HepG2 (cell line): ENCODE results near the gene SLC9A8. TPM values are rescaled to one million over a fixed set of nuclear protein-coding genes. Genes with fewer than 3 reads are reported as not detected.

Experiments used
- HOXA9 ChIP-seq: sonication (generic); formaldehyde crosslinking; IDR thresholded peaks from 2 replicates; pipeline ENCODE4 v1.8.1; 2022; ENCODE audit warnings: missing genetic modification reagents, mild to moderate bottlenecking, moderate library complexity, borderline replicate concordance
- MEF2D ChIP-seq: sonication (generic); formaldehyde crosslinking; IDR thresholded peaks from 2 replicates; pipeline ENCODE4 v1.5.1; 2020; ENCODE audit warnings: mild to moderate bottlenecking, missing genetic modification reagents
- POLR2AphosphoS2 ChIP-seq: IDR thresholded peaks from 2 replicates; pipeline ENCODE4 v1.6.1; 2011; ENCODE audit warnings: low read depth, low read length, improper control_type of control experiment
- ZBTB3 ChIP-seq: sonication (generic); formaldehyde crosslinking; IDR thresholded peaks from 2 replicates; pipeline ENCODE4 v1.4.0; 2020; ENCODE audit warnings: low read depth, mild to moderate bottlenecking, moderate library complexity, missing genetic modification reagents, borderline replicate concordance
- ZNF180 ChIP-seq: sonication (generic); formaldehyde crosslinking; IDR thresholded peaks from 2 replicates; pipeline ENCODE4 v1.4.0; 2020; ENCODE audit warnings: low read depth, missing genetic modification reagents, borderline replicate concordance
- ZNF207 ChIP-seq: fragments of 450-650 bp; IDR thresholded peaks from 2 replicates; pipeline ENCODE4 v1.6.1; 2016; ENCODE audit warnings: antibody characterized with exemption, borderline replicate concordance
- ZNF572 ChIP-seq: sonication (generic); formaldehyde crosslinking; IDR thresholded peaks from 2 replicates; pipeline ENCODE4 v1.5.1; 2020; ENCODE audit warnings: mild to moderate bottlenecking, missing genetic modification reagents
- ZNF607 ChIP-seq: sonication (generic); formaldehyde crosslinking; IDR thresholded peaks from 2 replicates; pipeline ENCODE4 v1.5.1; 2020; ENCODE audit warnings: missing genetic modification reagents, mild to moderate bottlenecking, borderline replicate concordance
- polyA plus RNA-seq, 8 experiments: library from polyadenylated mRNA; depleted of rRNA in 3 of 8; stranded (reverse) in 7 of 8; unstranded in 1 of 8; fragments of >200 nt; fragmentation: Illumina TruSeq in 4 of 8; extraction: Trizol in 4 of 8; gene quantifications; 2 replicates each; pipeline versions ENCODE4 v1.2.1 to v1.2.3, GENCODE V29; 2011 to 2016; ENCODE audit warnings: low read depth in 4 of 8, missing spikeins in 1 of 8, mixed read lengths in 1 of 8; ENCODE audit not compliant: insufficient read depth in 1 of 8
- total RNA-seq, 5 experiments: library from RNA; depleted of rRNA; stranded (reverse); fragments of >200 nt; fragmentation: Illumina TruSeq; extraction: Trizol; gene quantifications; 2 replicates each; pipeline ENCODE4 v1.2.3, GENCODE V29; 2016; ENCODE audit warnings: low read depth in 1 of 5
- TF ChIP-seq, protein P1 (sequence below): sonication (generic); formaldehyde crosslinking; IDR thresholded peaks from 2 replicates; pipeline ENCODE4 v1.9.0; 2021; ENCODE audit warnings: missing genetic modification reagents, borderline replicate concordance
- TF ChIP-seq, protein P2 (sequence below): sonication (generic); formaldehyde crosslinking; IDR thresholded peaks from 2 replicates; pipeline ENCODE4 v1.5.1; 2020; ENCODE audit warnings: missing genetic modification reagents, mild to moderate bottlenecking, borderline replicate concordance
- TF ChIP-seq, protein P3 (sequence below): sonication (generic); formaldehyde crosslinking; IDR thresholded peaks from 2 replicates; pipeline ENCODE4 v1.8.1; 2023; ENCODE audit warnings: mild to moderate bottlenecking, missing genetic modification reagents, borderline replicate concordance
- TF ChIP-seq, protein P4 (sequence below): sonication (generic); formaldehyde crosslinking; conservative IDR thresholded peaks from 2 replicates; pipeline ENCODE4 v1.4.0; 2020; ENCODE audit warnings: mild to moderate bottlenecking, missing genetic modification reagents, moderate library complexity
- TF ChIP-seq, protein P5 (sequence below): sonication (generic); formaldehyde crosslinking; IDR thresholded peaks from 2 replicates; pipeline ENCODE4 v1.4.0; 2020; ENCODE audit warnings: low read depth, missing genetic modification reagents

SLC9A8 gene
- total and polyA plus RNA-seq, 2 of the 13 experiments (the other 11 are each of a cell fraction or from before 2014, with no cell fraction given): 4.1 to 7.4 TPM

DNA sequence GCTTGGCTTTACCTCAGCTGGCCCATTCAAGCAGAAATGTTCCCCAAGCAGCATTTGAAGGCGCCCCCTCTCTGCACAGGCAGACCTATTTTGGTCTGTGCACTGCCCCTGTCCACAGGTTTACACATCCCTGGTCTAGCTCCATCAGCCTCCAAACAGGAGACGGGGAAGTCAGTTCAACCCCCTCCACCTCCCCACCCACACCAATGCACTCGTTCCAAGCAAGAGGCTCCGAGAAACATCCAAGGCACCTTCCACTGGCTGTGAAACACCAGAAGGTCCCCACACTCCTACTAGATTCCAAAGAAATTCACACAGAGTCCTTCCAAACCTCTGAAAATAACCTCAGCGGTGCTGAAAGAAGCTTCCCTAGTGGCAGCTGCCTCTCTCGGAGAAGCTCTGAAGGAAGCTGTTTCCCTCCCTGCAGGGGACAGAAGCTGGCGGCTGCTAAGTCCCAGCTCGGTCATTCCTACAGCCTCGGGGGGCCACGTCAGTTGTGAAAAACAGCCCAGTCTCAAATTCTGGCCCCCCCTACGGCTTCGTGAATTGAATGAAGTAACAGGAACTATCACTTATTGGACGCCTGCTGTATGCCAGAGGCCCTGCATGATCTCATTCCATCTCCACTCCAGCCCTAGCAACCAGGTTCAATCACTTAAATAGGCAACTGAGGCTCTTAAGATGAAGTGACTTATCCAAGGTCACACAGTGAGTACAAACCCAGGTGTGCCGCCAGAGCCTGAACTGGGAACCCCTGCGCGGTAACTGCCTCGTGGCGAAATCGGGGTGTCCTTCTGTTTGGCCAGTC is 101.9 kb downstream of the SLC9A8 start (continued):
- TF ChIP-seq, protein P1, sequence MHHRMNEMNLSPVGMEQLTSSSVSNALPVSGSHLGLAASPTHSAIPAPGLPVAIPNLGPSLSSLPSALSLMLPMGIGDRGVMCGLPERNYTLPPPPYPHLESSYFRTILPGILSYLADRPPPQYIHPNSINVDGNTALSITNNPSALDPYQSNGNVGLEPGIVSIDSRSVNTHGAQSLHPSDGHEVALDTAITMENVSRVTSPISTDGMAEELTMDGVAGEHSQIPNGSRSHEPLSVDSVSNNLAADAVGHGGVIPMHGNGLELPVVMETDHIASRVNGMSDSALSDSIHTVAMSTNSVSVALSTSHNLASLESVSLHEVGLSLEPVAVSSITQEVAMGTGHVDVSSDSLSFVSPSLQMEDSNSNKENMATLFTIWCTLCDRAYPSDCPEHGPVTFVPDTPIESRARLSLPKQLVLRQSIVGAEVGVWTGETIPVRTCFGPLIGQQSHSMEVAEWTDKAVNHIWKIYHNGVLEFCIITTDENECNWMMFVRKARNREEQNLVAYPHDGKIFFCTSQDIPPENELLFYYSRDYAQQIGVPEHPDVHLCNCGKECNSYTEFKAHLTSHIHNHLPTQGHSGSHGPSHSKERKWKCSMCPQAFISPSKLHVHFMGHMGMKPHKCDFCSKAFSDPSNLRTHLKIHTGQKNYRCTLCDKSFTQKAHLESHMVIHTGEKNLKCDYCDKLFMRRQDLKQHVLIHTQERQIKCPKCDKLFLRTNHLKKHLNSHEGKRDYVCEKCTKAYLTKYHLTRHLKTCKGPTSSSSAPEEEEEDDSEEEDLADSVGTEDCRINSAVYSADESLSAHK (CRISPR knock-in tag): no peak
- TF ChIP-seq ZBTB3 (CRISPR knock-in tag) (0 out of 2 replicates have a peak, but pooled peaks have one; percentile 38), ZNF572 (peak; percentile 69; the same call in 1 of the 2 replicates), ZNF180 (CRISPR knock-in tag) (no peak), HOXA9 (CRISPR knock-in tag) (no peak), ZNF607 (no peak), POLR2AphosphoS2 (no peak), MEF2D (0 out of 2 replicates have a peak, but pooled peaks have one; percentile 27), ZNF207 (no peak)
- TF ChIP-seq, protein P2, sequence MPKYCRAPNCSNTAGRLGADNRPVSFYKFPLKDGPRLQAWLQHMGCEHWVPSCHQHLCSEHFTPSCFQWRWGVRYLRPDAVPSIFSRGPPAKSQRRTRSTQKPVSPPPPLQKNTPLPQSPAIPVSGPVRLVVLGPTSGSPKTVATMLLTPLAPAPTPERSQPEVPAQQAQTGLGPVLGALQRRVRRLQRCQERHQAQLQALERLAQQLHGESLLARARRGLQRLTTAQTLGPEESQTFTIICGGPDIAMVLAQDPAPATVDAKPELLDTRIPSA (CRISPR knock-in tag): 0 out of 2 replicates have a peak, but pooled peaks have one; percentile 42
- TF ChIP-seq, protein P3, sequence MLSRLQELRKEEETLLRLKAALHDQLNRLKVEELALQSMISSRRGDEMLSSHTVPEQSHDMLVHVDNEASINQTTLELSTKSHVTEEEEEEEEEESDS (CRISPR knock-in tag): no peak
- TF ChIP-seq, protein P4, sequence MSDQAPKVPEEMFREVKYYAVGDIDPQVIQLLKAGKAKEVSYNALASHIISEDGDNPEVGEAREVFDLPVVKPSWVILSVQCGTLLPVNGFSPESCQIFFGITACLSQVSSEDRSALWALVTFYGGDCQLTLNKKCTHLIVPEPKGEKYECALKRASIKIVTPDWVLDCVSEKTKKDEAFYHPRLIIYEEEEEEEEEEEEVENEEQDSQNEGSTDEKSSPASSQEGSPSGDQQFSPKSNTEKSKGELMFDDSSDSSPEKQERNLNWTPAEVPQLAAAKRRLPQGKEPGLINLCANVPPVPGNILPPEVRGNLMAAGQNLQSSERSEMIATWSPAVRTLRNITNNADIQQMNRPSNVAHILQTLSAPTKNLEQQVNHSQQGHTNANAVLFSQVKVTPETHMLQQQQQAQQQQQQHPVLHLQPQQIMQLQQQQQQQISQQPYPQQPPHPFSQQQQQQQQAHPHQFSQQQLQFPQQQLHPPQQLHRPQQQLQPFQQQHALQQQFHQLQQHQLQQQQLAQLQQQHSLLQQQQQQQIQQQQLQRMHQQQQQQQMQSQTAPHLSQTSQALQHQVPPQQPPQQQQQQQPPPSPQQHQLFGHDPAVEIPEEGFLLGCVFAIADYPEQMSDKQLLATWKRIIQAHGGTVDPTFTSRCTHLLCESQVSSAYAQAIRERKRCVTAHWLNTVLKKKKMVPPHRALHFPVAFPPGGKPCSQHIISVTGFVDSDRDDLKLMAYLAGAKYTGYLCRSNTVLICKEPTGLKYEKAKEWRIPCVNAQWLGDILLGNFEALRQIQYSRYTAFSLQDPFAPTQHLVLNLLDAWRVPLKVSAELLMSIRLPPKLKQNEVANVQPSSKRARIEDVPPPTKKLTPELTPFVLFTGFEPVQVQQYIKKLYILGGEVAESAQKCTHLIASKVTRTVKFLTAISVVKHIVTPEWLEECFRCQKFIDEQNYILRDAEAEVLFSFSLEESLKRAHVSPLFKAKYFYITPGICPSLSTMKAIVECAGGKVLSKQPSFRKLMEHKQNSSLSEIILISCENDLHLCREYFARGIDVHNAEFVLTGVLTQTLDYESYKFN: no peak
- TF ChIP-seq, protein P5, sequence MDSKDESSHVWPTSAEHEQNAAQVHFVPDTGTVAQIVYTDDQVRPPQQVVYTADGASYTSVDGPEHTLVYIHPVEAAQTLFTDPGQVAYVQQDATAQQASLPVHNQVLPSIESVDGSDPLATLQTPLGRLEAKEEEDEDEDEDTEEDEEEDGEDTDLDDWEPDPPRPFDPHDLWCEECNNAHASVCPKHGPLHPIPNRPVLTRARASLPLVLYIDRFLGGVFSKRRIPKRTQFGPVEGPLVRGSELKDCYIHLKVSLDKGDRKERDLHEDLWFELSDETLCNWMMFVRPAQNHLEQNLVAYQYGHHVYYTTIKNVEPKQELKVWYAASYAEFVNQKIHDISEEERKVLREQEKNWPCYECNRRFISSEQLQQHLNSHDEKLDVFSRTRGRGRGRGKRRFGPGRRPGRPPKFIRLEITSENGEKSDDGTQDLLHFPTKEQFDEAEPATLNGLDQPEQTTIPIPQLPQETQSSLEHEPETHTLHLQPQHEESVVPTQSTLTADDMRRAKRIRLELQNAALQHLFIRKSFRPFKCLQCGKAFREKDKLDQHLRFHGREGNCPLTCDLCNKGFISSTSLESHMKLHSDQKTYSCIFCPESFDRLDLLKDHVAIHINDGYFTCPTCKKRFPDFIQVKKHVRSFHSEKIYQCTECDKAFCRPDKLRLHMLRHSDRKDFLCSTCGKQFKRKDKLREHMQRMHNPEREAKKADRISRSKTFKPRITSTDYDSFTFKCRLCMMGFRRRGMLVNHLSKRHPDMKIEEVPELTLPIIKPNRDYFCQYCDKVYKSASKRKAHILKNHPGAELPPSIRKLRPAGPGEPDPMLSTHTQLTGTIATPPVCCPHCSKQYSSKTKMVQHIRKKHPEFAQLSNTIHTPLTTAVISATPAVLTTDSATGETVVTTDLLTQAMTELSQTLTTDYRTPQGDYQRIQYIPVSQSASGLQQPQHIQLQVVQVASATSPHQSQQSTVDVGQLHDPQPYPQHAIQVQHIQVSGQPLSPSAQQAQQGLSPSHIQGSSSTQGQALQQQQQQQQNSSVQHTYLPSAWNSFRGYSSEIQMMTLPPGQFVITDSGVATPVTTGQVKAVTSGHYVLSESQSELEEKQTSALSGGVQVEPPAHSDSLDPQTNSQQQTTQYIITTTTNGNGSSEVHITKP (CRISPR knock-in tag): no peak
